Spleen (tissue), 7 donors: ENCODE data around the gene TRPC5OS.

Experiments
- CTCF ChIP-seq, 11 experiments: fragments of 200-600 bp in 7 of 11; fragments of 450-650 bp in 4 of 11; sonication (generic) in 4 of 11; IDR thresholded peaks in 8 of 11; conservative IDR thresholded peaks in 3 of 11; 1 replicate in 7 of 11; 2 replicates in 4 of 11; pipeline versions ENCODE4 v1.4.0 to v1.8.0; 2016 to 2021; ENCODE audit warnings: antibody characterized with exemption in 11 of 11, inconsistent platforms in 4 of 11, mild to moderate bottlenecking in 1 of 11
- POLR2A ChIP-seq, 3 donors: fragments of 450-650 bp; IDR thresholded peaks; one replicate each; pipeline ENCODE4 v1.5.1; 2017; ENCODE audit warnings: antibody characterized with exemption in 3 of 3, mild to moderate bottlenecking in 1 of 3
- POLR2AphosphoS5 ChIP-seq, 3 donors: sonication (generic); formaldehyde crosslinking; IDR thresholded peaks; one replicate each; pipeline ENCODE4 v1.5.1; 2017; ENCODE audit warnings: antibody characterized with exemption in 3 of 3
- donor health status: DM: no; HTN: no; CAD: no; lungs with moderate emphysema.
- donor health status: DM: no; HTN: no; CAD: no.
- donor health status: DM: no; HTN: no; CAD: no.

- TF ChIP-seq POLR2A (IDR thresholded peaks at IDR 0.05) (no peak), CTCF (IDR thresholded peaks at IDR 0.05 in 8 of 11, conservative IDR thresholded peaks at IDR 0.05 in 3 of 11) (peak in 10 of 11 experiments; percentile 23 to 61 (median 49)), POLR2AphosphoS5 (IDR thresholded peaks at IDR 0.05) (no peak)
Measured at GRCh38 chrX:111869639-111870034, 6.3 kb upstream of the TRPC5OS start.
